ENCODE measurements around the gene PPWD1.
"Not testable (repeated sequence)": the region's sequence is repeated elsewhere in the genome, so short reads cannot be mapped to it uniquely, and the experiment has no call there.

DNA sequence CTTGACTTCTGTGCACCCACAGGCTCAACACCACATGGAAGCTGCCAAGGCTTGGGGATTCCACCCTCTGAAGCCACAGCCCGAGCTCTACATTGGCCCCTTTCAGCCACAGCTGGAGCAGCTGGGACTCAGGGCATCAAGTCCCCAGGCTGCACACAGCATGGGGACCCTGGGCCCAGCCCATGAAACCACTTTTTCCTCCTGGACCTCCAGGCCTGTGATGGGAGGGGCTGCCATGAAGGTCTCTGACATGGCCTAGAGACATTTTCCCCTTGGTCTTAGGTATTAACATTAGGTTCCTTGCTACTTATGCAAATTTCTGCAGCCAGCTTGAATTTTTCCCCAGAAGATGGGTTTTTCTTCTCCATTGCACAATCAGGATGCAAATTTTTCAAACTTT lies 38.7 kb downstream of the PPWD1 start:
- TF ChIP-seq, protein P1, sequence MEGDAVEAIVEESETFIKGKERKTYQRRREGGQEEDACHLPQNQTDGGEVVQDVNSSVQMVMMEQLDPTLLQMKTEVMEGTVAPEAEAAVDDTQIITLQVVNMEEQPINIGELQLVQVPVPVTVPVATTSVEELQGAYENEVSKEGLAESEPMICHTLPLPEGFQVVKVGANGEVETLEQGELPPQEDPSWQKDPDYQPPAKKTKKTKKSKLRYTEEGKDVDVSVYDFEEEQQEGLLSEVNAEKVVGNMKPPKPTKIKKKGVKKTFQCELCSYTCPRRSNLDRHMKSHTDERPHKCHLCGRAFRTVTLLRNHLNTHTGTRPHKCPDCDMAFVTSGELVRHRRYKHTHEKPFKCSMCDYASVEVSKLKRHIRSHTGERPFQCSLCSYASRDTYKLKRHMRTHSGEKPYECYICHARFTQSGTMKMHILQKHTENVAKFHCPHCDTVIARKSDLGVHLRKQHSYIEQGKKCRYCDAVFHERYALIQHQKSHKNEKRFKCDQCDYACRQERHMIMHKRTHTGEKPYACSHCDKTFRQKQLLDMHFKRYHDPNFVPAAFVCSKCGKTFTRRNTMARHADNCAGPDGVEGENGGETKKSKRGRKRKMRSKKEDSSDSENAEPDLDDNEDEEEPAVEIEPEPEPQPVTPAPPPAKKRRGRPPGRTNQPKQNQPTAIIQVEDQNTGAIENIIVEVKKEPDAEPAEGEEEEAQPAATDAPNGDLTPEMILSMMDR (IDR thresholded peaks at IDR 0.05), result not testable (repeated sequence)
- not testable (repeated sequence) for TF ChIP-seq POLR2A (IDR thresholded peaks at IDR 0.05)
